ENCODE data around the gene USF2. TPM values are rescaled to one million over a fixed set of nuclear protein-coding genes. Genes with fewer than 3 reads are reported as not detected.

USF2 gene
- polyA plus RNA-seq, 1 donor from 2014 or later = 107 TPM

DNA sequence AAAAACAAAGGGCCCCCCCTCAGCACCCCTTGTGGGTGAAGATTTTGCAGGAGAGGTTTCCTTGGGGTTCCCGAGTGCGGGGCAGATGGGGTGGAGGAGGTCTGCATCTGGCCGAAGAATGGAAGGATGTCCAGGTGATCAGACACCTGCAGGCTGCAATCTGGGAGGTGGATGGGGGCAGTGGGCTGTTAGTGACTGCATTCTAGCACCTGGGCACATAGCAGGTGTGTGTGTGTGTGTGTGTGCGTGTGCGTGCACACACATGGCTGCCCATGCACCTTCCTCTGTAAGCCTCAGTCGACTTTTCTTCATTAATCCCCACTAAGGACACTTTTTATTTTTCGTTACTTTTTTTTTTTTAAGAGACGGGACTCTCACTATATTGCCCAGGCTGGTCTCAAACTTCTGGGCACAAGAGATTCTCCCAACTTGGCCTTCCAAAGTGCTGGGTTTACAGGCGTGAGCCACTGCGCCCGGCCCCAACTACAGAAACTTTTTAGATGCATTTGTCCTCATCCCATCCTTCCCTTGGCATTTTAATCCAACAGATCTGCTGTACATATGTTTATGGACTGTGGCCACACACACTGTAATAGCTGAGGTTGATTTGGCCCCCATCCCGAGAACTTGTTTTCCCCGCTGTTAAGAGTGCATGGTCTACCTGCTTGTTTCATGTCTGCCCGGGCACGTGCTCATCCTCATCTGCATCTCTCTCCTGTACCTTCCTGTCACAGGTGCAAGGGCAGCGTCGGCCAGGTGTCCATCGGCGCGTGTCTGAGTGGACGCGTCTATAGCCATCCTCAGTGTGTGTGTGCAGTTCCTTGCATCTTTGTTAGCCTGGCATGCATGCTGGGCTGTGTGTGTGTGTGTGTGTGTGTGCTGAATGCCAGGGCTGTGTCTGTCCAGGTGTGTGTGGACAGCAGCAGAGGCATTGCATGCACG, 23.9 kb downstream of the USF2 start:
- Histone ChIP-seq H3K9me2 (ENCODE audit: insufficient read depth, low read length) (no peaks in the 10 kb centered on the region), H2AFZ (ENCODE audit: low read depth, low read length) (no peak overlapping the region), H3K9me3 (ENCODE audit: low read length) (no peaks in the 10 kb centered on the region), H3K4me2 (ENCODE audit: low read length) (no peak overlapping the region), H3K36me3 (ENCODE audit: insufficient read depth, low read length) (no peaks in the 10 kb centered on the region), H3K4me3 (ENCODE audit: low read length) (no peak overlapping the region), H3K9ac (ENCODE audit: low read length) (no peak overlapping the region), H3K79me2 (replicated peaks; ENCODE audit: insufficient read depth, low read length) (no peaks in the 10 kb centered on the region), H3K27ac (ENCODE audit: low read length) (no peak overlapping the region), H3K27me3 (ENCODE audit: insufficient read depth, low read depth, low read length) (no peaks in the 10 kb centered on the region), H3F3A (ENCODE audit: insufficient read depth, low read length, poor library complexity, severe bottlenecking) (no peaks in the 10 kb centered on the region), H4K20me1 (ENCODE audit: insufficient read depth) (no peaks in the 10 kb centered on the region)
- TF ChIP-seq CTCF (IDR thresholded peaks at IDR 0.05; ENCODE audit: poor library complexity, severe bottlenecking) (no peak), EZH2 (IDR thresholded peaks at IDR 0.05; ENCODE audit: borderline replicate concordance, insufficient read depth, low read length, poor library complexity, severe bottlenecking) (no peak), SMC3 (conservative IDR thresholded peaks at IDR 0.05; ENCODE audit: poor library complexity) (no peak), TAF1 (IDR thresholded peaks at IDR 0.05; ENCODE audit: low read depth) (no peak), MXI1 (conservative IDR thresholded peaks at IDR 0.05; ENCODE audit: poor library complexity, severe bottlenecking) (no peak), RAD21 (conservative IDR thresholded peaks at IDR 0.05) (no peak), EP300 (conservative IDR thresholded peaks at IDR 0.05; ENCODE audit: poor library complexity, severe bottlenecking) (no peak), POLR2AphosphoS5 (IDR thresholded peaks at IDR 0.05) (no peak)
- TF ChIP-seq, protein P1, sequence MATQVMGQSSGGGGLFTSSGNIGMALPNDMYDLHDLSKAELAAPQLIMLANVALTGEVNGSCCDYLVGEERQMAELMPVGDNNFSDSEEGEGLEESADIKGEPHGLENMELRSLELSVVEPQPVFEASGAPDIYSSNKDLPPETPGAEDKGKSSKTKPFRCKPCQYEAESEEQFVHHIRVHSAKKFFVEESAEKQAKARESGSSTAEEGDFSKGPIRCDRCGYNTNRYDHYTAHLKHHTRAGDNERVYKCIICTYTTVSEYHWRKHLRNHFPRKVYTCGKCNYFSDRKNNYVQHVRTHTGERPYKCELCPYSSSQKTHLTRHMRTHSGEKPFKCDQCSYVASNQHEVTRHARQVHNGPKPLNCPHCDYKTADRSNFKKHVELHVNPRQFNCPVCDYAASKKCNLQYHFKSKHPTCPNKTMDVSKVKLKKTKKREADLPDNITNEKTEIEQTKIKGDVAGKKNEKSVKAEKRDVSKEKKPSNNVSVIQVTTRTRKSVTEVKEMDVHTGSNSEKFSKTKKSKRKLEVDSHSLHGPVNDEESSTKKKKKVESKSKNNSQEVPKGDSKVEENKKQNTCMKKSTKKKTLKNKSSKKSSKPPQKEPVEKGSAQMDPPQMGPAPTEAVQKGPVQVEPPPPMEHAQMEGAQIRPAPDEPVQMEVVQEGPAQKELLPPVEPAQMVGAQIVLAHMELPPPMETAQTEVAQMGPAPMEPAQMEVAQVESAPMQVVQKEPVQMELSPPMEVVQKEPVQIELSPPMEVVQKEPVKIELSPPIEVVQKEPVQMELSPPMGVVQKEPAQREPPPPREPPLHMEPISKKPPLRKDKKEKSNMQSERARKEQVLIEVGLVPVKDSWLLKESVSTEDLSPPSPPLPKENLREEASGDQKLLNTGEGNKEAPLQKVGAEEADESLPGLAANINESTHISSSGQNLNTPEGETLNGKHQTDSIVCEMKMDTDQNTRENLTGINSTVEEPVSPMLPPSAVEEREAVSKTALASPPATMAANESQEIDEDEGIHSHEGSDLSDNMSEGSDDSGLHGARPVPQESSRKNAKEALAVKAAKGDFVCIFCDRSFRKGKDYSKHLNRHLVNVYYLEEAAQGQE (IDR thresholded peaks at IDR 0.05; ENCODE audit: borderline replicate concordance) = no peak

- Histone ChIP-seq H3K9me3 (ENCODE audit: low read length) (no peaks in the 10 kb centered on the region), H3K27ac (ENCODE audit: low read length) (no peak overlapping the region), H3K36me3 (ENCODE audit: insufficient read depth, low read length) (no peaks in the 10 kb centered on the region), H4K20me1 (ENCODE audit: insufficient read depth) (no peaks in the 10 kb centered on the region), H3K9me2 (ENCODE audit: insufficient read depth, low read length) (no peaks in the 10 kb centered on the region), H3K9ac (ENCODE audit: low read length) (no peak overlapping the region), H3K27me3 (ENCODE audit: insufficient read depth, low read depth, low read length) (no peaks in the 10 kb centered on the region), H2AFZ (ENCODE audit: low read depth, low read length) (no peak overlapping the region), H3K4me3 (ENCODE audit: low read length) (no peak overlapping the region), H3K4me2 (ENCODE audit: low read length) (no peak overlapping the region), H3F3A (ENCODE audit: insufficient read depth, low read length, poor library complexity, severe bottlenecking) (no peaks in the 10 kb centered on the region), H3K79me2 (replicated peaks; ENCODE audit: insufficient read depth, low read length) (no peaks in the 10 kb centered on the region)
- TF ChIP-seq EZH2 (IDR thresholded peaks at IDR 0.05; ENCODE audit: borderline replicate concordance, insufficient read depth, low read length, poor library complexity, severe bottlenecking) (no peak), SMC3 (conservative IDR thresholded peaks at IDR 0.05; ENCODE audit: poor library complexity) (no peak), RAD21 (conservative IDR thresholded peaks at IDR 0.05) (no peak)
These were observed 24.6 kb downstream of the USF2 start for GRCh38 chr19:35293363-35293739.

All from neural cell (in vitro differentiated cells).